Skeletal muscle tissue (tissue), 4 donors: ENCODE data around the gene GRID1. TPM values are rescaled to one million over a fixed set of nuclear protein-coding genes. Genes with fewer than 3 reads are reported as not detected.

ENCODE experiments used
- H3K27ac ChIP-seq: one replicate; pipeline ENCODE4 v1.7.0; 2013; ENCODE audit warnings: mild to moderate bottlenecking, low read depth, low read length, inconsistent platforms
- H3K27me3 ChIP-seq, 3 donors: one replicate each; pipeline ENCODE4 v1.7.0; 2013; ENCODE audit warnings: low read length in 3 of 3; ENCODE audit not compliant: control insufficient read depth in 3 of 3, insufficient read depth in 3 of 3
- H3K36me3 ChIP-seq, 3 donors: one replicate each; pipeline ENCODE4 v1.7.0; 2013; ENCODE audit warnings: low read length in 3 of 3; ENCODE audit not compliant: control insufficient read depth in 3 of 3, insufficient read depth in 3 of 3
- H3K4me1 ChIP-seq, 3 donors: one replicate each; pipeline ENCODE4 v1.7.0; 2013; ENCODE audit warnings: low read length in 3 of 3, mild to moderate bottlenecking in 3 of 3; ENCODE audit not compliant: control insufficient read depth in 3 of 3, insufficient read depth in 3 of 3
- H3K4me3 ChIP-seq, 3 donors: one replicate each; pipeline ENCODE4 v1.7.0; 2013; ENCODE audit warnings: low read length in 3 of 3
- H3K9ac ChIP-seq, 3 donors: one replicate each; pipeline ENCODE4 v1.7.0; 2013; ENCODE audit warnings: low read length in 3 of 3, mild to moderate bottlenecking in 3 of 3, moderate library complexity in 2 of 3, low read depth in 1 of 3
- H3K9me3 ChIP-seq, 3 donors: one replicate each; pipeline ENCODE4 v1.7.0; 2013; ENCODE audit warnings: low read length in 3 of 3; ENCODE audit not compliant: control insufficient read depth in 3 of 3
- total RNA-seq: library from RNA; depleted of rRNA; stranded (reverse); fragments of >200 nt; gene quantifications from one replicate; pipeline ENCODE4 v1.2.3, GENCODE V29; 2014
- donor health status: Osteomylitis.

GRID1 gene
- total RNA-seq, 1 donor from 2014 or later: 2.1 TPM

DNA sequence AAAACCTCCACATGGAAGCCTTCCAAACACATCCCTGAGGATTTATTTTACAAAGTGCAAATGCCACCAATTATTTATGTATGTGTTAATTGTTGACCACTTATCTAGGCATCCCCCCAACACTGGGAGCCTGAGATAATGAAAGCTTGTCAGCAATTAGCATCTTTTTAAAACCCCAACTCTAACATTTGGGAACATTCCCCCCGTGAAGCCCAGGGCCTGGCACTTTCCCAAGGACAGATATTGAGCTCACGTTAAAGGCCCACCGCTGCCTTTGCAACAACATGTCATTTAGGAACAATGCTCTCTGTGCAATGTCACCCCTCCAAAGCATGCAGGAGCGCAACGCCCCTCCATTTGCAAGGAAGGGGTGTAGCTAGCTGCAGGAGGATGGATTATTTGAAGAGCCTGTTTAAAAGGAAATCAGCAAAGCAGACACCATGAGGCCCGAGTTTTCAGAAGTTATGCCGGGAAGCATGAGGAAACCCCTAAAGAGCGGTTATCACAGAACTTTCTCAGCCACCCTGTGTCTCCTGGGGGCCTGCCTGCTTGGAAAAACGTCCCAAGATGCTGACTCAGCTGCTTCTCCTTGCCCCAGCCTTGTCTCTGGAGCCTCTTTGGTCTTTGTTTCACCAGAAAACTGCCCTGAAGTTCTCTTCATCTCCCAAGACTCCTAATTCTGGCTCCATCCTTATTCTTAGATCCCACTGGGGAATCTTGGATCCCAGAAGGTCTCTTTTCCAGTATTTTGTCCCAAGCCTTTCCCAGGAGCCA is 444.1 kb downstream of the GRID1 start:
- Histone ChIP-seq H3K4me1 (peaks cover 0 to 13% (median 11%) of the 10 kb centered on the region in 3 donors), H3K27ac (no peak overlapping the region), H3K27me3 (peaks cover 0 to under 1% (median 0%) of the 10 kb centered on the region in 3 donors)

DNA sequence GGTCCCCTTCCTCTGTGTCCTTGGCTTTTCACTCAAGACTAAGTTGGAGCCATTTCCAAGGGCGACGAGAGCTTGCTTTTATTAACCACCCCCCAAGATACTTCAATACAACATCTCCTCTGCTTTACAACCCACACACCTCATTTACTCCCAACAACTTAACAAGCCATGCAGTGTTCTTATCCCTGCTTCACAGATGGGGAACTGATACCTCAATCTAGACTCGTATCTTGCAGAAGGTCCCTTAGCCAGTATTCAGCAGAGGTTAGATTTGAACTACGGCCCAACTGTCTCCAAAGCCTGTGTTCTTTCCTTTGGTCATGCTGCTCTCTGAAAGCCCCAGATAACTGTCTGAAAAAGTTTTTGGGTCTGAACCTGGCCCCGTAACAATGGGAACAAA is 444.8 kb downstream of the GRID1 start:
- no peak overlapping the region for H3K4me3 ChIP-seq
- H3K36me3 ChIP-seq: no peaks in the 10 kb centered on the region
- H3K27me3 ChIP-seq: peaks cover 0 to 2% (median 0%) of the 10 kb centered on the region in 3 donors
- no peak overlapping the region for H3K27ac ChIP-seq
- H3K9ac ChIP-seq: no peak overlapping the region
- no peaks in the 10 kb centered on the region for H3K9me3 ChIP-seq
- peaks cover 2 to 15% (median 8%) of the 10 kb centered on the region in 3 donors for H3K4me1 ChIP-seq

More for the DNA sequence above, 444.1 kb downstream of the GRID1 start:
- Histone ChIP-seq H3K9ac (no peak overlapping the region), H3K4me3 (no peak overlapping the region), H3K36me3 (no peaks in the 10 kb centered on the region), H3K9me3 (no peaks in the 10 kb centered on the region)

DNA sequence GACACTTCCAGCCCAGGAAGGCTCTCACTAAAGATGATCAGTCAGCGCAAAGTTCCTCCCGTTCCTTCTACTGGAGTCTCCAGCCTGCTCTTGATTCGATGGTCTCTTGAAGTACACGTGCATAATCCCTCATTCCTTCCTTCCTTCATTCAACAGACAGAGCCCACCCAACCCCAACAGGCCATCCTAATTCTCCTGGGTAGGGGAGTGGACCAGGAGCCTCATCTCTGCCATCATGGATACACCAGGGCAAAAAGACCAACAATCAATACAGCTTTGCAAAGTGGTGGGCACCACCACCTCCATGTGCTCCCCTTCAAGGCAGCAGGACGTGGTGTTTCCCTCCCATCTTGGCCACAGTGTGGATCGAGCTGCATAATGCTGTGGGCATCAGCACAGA is 446.3 kb downstream of the GRID1 start:
- Histone ChIP-seq H3K4me3 (no peak overlapping the region), H3K27me3 (peaks cover 0 to 2% (median 0%) of the 10 kb centered on the region in 3 donors), H3K27ac (no peak overlapping the region), H3K9me3 (no peaks in the 10 kb centered on the region), H3K4me1 (peaks cover 8 to 19% (median 15%) of the 10 kb centered on the region in 3 donors), H3K9ac (no peak overlapping the region), H3K36me3 (no peaks in the 10 kb centered on the region)

DNA sequence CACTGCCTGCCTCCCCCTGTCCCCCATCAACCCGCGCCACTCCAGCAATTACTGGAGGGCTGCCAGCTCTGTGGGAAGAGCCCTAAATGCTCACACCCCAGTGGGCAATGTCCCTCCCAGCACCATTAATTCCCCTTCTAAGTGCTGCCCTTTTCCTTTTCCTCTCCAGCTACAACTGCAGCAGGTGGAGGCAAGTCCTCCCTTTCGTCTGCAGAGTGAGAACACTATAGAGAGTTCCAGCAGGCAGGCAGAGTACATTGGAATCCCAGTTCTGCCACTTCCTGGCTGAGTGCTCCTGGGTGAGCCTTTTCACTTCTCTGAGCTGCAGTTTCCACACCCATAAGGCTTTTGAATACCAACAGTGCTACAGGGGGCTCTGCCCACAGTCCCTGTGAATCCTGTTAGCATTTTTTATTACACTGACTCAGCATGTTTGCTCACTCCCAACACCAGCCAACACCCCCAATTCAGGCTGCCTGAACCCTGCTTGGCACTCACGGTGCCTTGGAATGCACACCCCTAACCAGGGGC is 447.0 kb downstream of the GRID1 start:
- Histone ChIP-seq H3K27ac (no peak overlapping the region), H3K36me3 (no peaks in the 10 kb centered on the region), H3K4me1 (peaks cover 8 to 19% (median 15%) of the 10 kb centered on the region in 3 donors), H3K9ac (no peak overlapping the region), H3K4me3 (no peak overlapping the region), H3K9me3 (no peaks in the 10 kb centered on the region), H3K27me3 (peaks cover 0 to 2% (median 0%) of the 10 kb centered on the region in 3 donors)

DNA sequence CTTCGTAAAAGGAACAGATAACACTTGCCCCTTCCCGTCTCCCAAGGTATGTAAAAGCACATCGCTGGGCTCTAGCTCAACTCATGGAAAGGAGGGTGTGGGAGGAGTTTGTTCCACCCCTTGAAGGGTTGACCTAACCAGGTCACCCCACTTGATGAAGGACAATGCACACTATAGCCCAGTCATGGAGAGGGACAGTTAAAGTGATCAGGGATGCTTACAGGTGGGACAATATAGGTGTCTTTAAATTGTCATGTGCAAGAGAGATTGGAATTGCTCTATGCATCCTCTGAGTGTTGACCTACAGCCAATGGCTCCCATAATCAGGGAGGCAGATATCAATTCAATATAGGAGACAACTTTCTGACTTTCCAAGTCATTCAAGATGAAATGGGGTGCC is 448.2 kb downstream of the GRID1 start:
- Histone ChIP-seq H3K9me3 (no peaks in the 10 kb centered on the region), H3K4me1 (peaks cover 8 to 19% (median 15%) of the 10 kb centered on the region in 3 donors), H3K36me3 (no peaks in the 10 kb centered on the region)

DNA sequence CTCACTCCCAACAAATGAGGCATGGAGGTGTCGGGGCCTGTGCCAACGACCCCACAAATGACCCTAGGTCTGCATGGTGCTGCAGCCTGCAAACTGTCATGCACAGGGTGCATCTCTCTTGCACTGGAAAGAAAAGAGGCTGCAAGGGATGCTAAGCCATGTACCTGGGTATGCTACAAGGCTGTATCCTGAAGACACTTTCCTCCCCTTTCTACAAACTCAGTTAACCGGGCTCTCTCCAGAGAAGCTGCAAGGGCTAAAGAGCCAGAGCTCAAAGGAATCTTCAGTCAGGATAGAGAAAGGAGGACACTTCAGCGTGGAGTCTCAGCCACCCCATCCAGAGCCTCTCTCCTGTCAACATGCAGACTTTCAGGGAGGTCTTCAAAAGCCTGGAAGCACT is 449.0 kb downstream of the GRID1 start:
- peaks cover 0 to 2% (median 0%) of the 10 kb centered on the region in 3 donors for H3K27me3 ChIP-seq
- H3K4me3 ChIP-seq: no peak overlapping the region
- no peaks in the 10 kb centered on the region for H3K9me3 ChIP-seq
- peaks cover 8 to 16% (median 15%) of the 10 kb centered on the region in 3 donors for H3K4me1 ChIP-seq
- H3K36me3 ChIP-seq: no peaks in the 10 kb centered on the region
- H3K27ac ChIP-seq: no peak overlapping the region
- no peak overlapping the region for H3K9ac ChIP-seq

More for the DNA sequence above, 448.2 kb downstream of the GRID1 start:
- Histone ChIP-seq H3K9ac (no peak overlapping the region), H3K4me3 (no peak overlapping the region), H3K27me3 (peaks cover 0 to 2% (median 0%) of the 10 kb centered on the region in 3 donors), H3K27ac (no peak overlapping the region)

DNA sequence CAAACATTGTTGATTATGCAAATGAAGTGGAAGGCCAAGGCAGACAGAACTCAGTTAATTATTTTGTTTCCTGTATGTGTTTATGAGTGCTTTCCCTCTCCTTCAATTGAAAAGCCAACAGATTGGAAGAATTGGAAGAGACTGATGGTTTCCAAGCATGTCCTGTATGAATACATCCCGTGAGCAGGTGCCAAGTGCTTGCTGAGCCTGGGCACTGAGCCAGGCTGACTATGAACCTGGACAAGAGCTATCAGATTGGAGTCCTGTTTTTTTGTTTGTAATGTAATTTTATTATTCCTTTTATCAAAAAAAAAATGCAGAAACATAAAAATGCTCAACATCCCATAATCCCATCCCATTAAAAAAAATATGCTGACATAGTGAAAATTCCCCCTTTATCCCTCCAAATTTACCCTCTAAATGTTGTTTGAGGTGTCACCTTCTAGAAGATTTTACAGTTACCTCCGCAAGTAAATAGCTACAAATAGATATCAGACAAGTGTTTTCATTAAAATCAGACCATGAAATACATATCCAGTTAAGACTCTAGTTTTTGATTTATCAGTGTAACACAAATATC is 449.5 kb downstream of the GRID1 start:
- Histone ChIP-seq H3K27ac (no peak overlapping the region), H3K9ac (no peak overlapping the region), H3K36me3 (no peaks in the 10 kb centered on the region), H3K27me3 (peaks cover 0 to 2% (median 0%) of the 10 kb centered on the region in 3 donors), H3K4me1 (peaks cover 8 to 16% (median 15%) of the 10 kb centered on the region in 3 donors), H3K4me3 (no peak overlapping the region), H3K9me3 (no peaks in the 10 kb centered on the region)

DNA sequence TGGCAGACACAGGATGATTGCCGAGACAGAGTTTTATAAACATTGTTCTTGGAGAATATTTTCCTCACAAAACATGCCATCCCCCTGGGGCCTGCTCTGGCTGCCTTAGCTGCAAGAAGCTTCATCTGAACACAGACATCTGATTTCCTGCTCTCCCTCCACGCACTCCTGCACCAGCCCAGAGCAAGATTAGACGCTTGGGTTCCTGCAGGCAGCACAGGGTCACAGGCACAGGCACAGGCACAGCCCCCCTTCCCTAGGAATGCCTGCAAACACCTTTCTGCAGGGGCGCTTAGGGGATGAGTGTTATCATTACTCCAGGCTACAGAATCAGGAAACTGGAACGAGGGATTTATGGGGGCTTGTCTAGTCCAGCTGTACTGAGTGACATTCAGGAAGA is 450.3 kb downstream of the GRID1 start:
- Histone ChIP-seq H3K4me1 (peaks cover 8 to 16% (median 15%) of the 10 kb centered on the region in 3 donors), H3K9ac (no peak overlapping the region), H3K27me3 (peaks cover 0 to 2% (median 0%) of the 10 kb centered on the region in 3 donors), H3K36me3 (no peaks in the 10 kb centered on the region), H3K9me3 (no peaks in the 10 kb centered on the region), H3K4me3 (no peak overlapping the region), H3K27ac (no peak overlapping the region)

DNA sequence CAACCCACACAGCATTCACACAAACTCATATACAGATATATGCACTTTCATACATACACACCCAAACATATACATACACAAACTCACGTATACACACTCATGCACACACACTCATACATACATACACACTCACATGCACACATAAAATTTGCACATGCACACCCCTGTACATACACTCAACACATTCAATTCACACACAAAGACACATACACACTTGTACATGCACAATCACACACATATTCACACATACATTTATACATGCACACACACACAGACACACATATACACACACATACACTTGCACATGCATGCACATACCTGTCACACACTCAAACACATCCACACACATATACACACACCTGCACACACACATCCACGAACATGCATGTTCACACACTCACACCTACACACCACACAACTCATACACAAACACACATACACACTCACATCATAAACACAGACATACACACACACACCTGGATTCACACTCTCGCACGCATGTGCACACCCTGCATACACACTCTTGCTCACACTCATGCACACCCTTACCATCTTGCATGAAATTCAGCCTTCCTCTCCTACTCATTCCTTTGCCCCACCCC is 451.2 kb downstream of the GRID1 start:
- peaks cover 8 to 15% (median 13%) of the 10 kb centered on the region in 3 donors for H3K4me1 ChIP-seq
- no peak overlapping the region for H3K9ac ChIP-seq
- no peaks in the 10 kb centered on the region for H3K9me3 ChIP-seq
- H3K27me3 ChIP-seq: peaks cover 0 to 2% (median 0%) of the 10 kb centered on the region in 3 donors
- no peaks in the 10 kb centered on the region for H3K36me3 ChIP-seq
- no peak overlapping the region for H3K4me3 ChIP-seq
- H3K27ac ChIP-seq: no peak overlapping the region
